GM23338 (cell line): ENCODE results near the gene POPDC3. TPM values are rescaled to one million over a fixed set of nuclear protein-coding genes. Genes with fewer than 3 reads are reported as not detected.

Experiments
- ATAC-seq: fragments of 200-7000 bp; cut with Tn5 transposase; 3 replicates; pipeline ENCODE4 v1.9.1; 2020
- DNase-seq: peaks from one replicate; pipeline ENCODE4 v3.0.0-alpha.2; 2015; ENCODE audit warnings: low spot score
- H2AFZ ChIP-seq: fragments of 200-600 bp; sonication (generic); 2 replicates; pipeline ENCODE4 v1.8.0; 2016; ENCODE audit warnings: antibody characterized with exemption, mild to moderate bottlenecking, moderate library complexity
- H3F3A ChIP-seq: fragments of 200-600 bp; sonication (generic); replicated peaks from 2 replicates; pipeline ENCODE4 v1.8.0; 2017; ENCODE audit warnings: antibody characterized with exemption, mixed run types, low read depth
- H3K27ac ChIP-seq: fragments of 200-600 bp; sonication (generic); 2 replicates; pipeline ENCODE4 v1.6.1; 2016; ENCODE audit warnings: low read depth
- H3K27me3 ChIP-seq: fragments of 200-600 bp; sonication (generic); 2 replicates; pipeline ENCODE4 v1.8.0; 2016; ENCODE audit warnings: mild to moderate bottlenecking, mixed run types, moderate library complexity; ENCODE audit not compliant: insufficient read depth
- H3K36me3 ChIP-seq: fragments of 200-600 bp; sonication (generic); 2 replicates; pipeline ENCODE4 v1.8.0; 2016; ENCODE audit warnings: mild to moderate bottlenecking; ENCODE audit not compliant: insufficient read depth
- H3K4me1 ChIP-seq: fragments of 200-600 bp; sonication (generic); 2 replicates; pipeline ENCODE4 v1.8.0; 2016; ENCODE audit warnings: mild to moderate bottlenecking, moderate library complexity; ENCODE audit not compliant: insufficient read depth
- H3K4me2 ChIP-seq: fragments of 200-600 bp; sonication (generic); 2 replicates; pipeline ENCODE4 v1.7.1; 2017; ENCODE audit warnings: mixed run types
- H3K4me3 ChIP-seq: fragments of 200-600 bp; sonication (generic); 2 replicates; pipeline ENCODE4 v1.6.1; 2016; ENCODE audit warnings: mixed run types
- H3K79me2 ChIP-seq: fragments of 200-600 bp; sonication (generic); replicated peaks from 2 replicates; pipeline ENCODE4 v1.8.0; 2017; ENCODE audit warnings: mild to moderate bottlenecking; ENCODE audit not compliant: insufficient read depth
- H3K9me2 ChIP-seq: fragments of 200-600 bp; sonication (generic); 2 replicates; pipeline ENCODE4 v1.8.0; 2017; ENCODE audit not compliant: insufficient read depth
- H4K20me1 ChIP-seq: fragments of 200-600 bp; sonication (generic); replicated peaks from 2 replicates; pipeline ENCODE4 v1.8.0; 2017; ENCODE audit warnings: mild to moderate bottlenecking; ENCODE audit not compliant: insufficient read depth
- H3K27ac Mint-ChIP-seq: 2 replicates; pipeline ENCODE4 v1.8.0; 2020; ENCODE audit warnings: inconsistent platforms, mild to moderate bottlenecking, moderate library complexity, mixed read lengths
- H3K27me3 Mint-ChIP-seq: 3 replicates; pipeline ENCODE4 v1.8.0; 2022; ENCODE audit warnings: low read depth, mild to moderate bottlenecking, moderate library complexity, mixed read lengths, inconsistent platforms; ENCODE audit not compliant: insufficient read depth, poor library complexity
- H3K36me3 Mint-ChIP-seq: 3 replicates; pipeline ENCODE4 v1.8.0; 2021; ENCODE audit warnings: low read depth, mild to moderate bottlenecking, inconsistent platforms, moderate library complexity, mixed read lengths
- H3K4me1 Mint-ChIP-seq: 3 replicates; pipeline ENCODE4 v1.8.0; 2020; ENCODE audit warnings: mild to moderate bottlenecking, inconsistent platforms, mixed read lengths
- H3K4me3 Mint-ChIP-seq: 3 replicates; pipeline ENCODE4 v1.8.0; 2021; ENCODE audit warnings: moderate library complexity, mild to moderate bottlenecking, inconsistent platforms, mixed read lengths
- H3K9me3 Mint-ChIP-seq: 3 replicates; pipeline ENCODE4 v1.8.0; 2020; ENCODE audit warnings: moderate library complexity, mild to moderate bottlenecking, inconsistent platforms, mixed read lengths
- CREB1 ChIP-seq: fragments of 250-450 bp; sonication (Bioruptor Pico); IDR thresholded peaks from 2 replicates; pipeline ENCODE4 v1.5.0; 2020; ENCODE audit warnings: low read depth, mild to moderate bottlenecking, moderate library complexity
- EZH2 ChIP-seq: fragments of 200-600 bp; sonication (generic); IDR thresholded peaks from one replicate; pipeline ENCODE4 v1.8.0; 2017; ENCODE audit warnings: antibody characterized with exemption, mild to moderate bottlenecking, low read depth; ENCODE audit not compliant: unreplicated experiment
- EZH2phosphoT487 ChIP-seq: fragments of 200-600 bp; sonication (generic); IDR thresholded peaks from one replicate; pipeline ENCODE4 v1.8.1; 2018; ENCODE audit warnings: antibody characterized with exemption; ENCODE audit not compliant: unreplicated experiment
- JUNB ChIP-seq: IDR thresholded peaks from one replicate; pipeline ENCODE4 v1.6.1; 2016; ENCODE audit warnings: antibody characterized with exemption; ENCODE audit not compliant: unreplicated experiment
- NANOG ChIP-seq: IDR thresholded peaks from 2 replicates; pipeline ENCODE4 v1.6.1; 2016; ENCODE audit warnings: antibody characterized with exemption, borderline replicate concordance
- POLR2AphosphoS5 ChIP-seq: IDR thresholded peaks from 2 replicates; pipeline ENCODE4 v1.6.1; 2016; ENCODE audit warnings: antibody characterized with exemption, low read depth
- REST ChIP-seq: IDR thresholded peaks from one replicate; pipeline ENCODE4 v1.6.1; 2018; ENCODE audit warnings: antibody characterized with exemption; ENCODE audit not compliant: unreplicated experiment
- STAT1 ChIP-seq: IDR thresholded peaks from one replicate; pipeline ENCODE4 v1.6.1; 2016; ENCODE audit warnings: antibody characterized with exemption; ENCODE audit not compliant: unreplicated experiment
- ZNF331 ChIP-seq: fragments of 250-450 bp; sonication (Bioruptor Pico); IDR thresholded peaks from 2 replicates; pipeline ENCODE4 v1.5.0; 2020; ENCODE audit warnings: low read depth, mild to moderate bottlenecking, moderate library complexity
- polyA plus RNA-seq: library from polyadenylated mRNA; unstranded; fragments of >200 nt; fragmentation: Nextera tagmentation; extraction: Ambion mirVana; gene quantifications from 2 replicates; pipeline ENCODE4 v1.2.1, GENCODE V29; 2016
- total RNA-seq: library from RNA; depleted of rRNA; stranded (reverse); fragments of >200 nt; shearing (Covaris generic); gene quantifications from 2 replicates; pipeline ENCODE4 v1.2.3, GENCODE V29; 2014
- TF ChIP-seq, protein P1 (sequence below): IDR thresholded peaks from 2 replicates; pipeline ENCODE4 v1.6.1; 2016; ENCODE audit warnings: antibody characterized with exemption
- TF ChIP-seq, protein P2 (sequence below), 2 experiments: fragments of 200-600 bp in 1 of 2; sonication (generic) in 1 of 2; conservative IDR thresholded peaks; 2 replicates each; pipeline versions ENCODE4 v1.5.1 to v1.6.1; 2016 to 2017; ENCODE audit warnings: antibody characterized with exemption in 2 of 2, low read depth in 2 of 2, mild to moderate bottlenecking in 2 of 2, moderate library complexity in 1 of 2

Gene POPDC3
- total and polyA plus RNA-seq, 2 experiments from 2014 or later, result 5.1 to 5.7 TPM

- TF ChIP-seq, protein P1, sequence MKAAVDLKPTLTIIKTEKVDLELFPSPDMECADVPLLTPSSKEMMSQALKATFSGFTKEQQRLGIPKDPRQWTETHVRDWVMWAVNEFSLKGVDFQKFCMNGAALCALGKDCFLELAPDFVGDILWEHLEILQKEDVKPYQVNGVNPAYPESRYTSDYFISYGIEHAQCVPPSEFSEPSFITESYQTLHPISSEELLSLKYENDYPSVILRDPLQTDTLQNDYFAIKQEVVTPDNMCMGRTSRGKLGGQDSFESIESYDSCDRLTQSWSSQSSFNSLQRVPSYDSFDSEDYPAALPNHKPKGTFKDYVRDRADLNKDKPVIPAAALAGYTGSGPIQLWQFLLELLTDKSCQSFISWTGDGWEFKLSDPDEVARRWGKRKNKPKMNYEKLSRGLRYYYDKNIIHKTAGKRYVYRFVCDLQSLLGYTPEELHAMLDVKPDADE, result no peak
- TF ChIP-seq NANOG (no peak), EZH2phosphoT487 (no peak), JUNB (no peak), CREB1 (CRISPR knock-in tag) (no peak)
- TF ChIP-seq, protein P2, sequence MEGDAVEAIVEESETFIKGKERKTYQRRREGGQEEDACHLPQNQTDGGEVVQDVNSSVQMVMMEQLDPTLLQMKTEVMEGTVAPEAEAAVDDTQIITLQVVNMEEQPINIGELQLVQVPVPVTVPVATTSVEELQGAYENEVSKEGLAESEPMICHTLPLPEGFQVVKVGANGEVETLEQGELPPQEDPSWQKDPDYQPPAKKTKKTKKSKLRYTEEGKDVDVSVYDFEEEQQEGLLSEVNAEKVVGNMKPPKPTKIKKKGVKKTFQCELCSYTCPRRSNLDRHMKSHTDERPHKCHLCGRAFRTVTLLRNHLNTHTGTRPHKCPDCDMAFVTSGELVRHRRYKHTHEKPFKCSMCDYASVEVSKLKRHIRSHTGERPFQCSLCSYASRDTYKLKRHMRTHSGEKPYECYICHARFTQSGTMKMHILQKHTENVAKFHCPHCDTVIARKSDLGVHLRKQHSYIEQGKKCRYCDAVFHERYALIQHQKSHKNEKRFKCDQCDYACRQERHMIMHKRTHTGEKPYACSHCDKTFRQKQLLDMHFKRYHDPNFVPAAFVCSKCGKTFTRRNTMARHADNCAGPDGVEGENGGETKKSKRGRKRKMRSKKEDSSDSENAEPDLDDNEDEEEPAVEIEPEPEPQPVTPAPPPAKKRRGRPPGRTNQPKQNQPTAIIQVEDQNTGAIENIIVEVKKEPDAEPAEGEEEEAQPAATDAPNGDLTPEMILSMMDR (conservative IDR thresholded peaks at IDR 0.05; ENCODE audit: low read depth in 2 of 2), result no peak
These were observed 41.7 kb downstream of the POPDC3 start (continued) for GRCh38 chr6:105138141-105138540.

- no peaks in the 10 kb centered on the region for H3K9me3 Mint-ChIP-seq
- H3K4me3 ChIP-seq, result peak overlapping the region; percentile 84
- H3K79me2 ChIP-seq, result no peaks in the 10 kb centered on the region
- H3K4me1 ChIP-seq, result peaks cover 3% of the 10 kb centered on the region; the same call in 1 of the 2 replicates
- no peak overlapping the region for H3K27ac ChIP-seq
- H3F3A ChIP-seq, result no peaks in the 10 kb centered on the region
- peak overlapping the region; percentile 83 for H3K4me3 Mint-ChIP-seq
- H2AFZ ChIP-seq, result peak overlapping the region; percentile 100
- peak overlapping the region; percentile 90 for H3K4me2 ChIP-seq
- peaks cover 31% of the 10 kb centered on the region for H3K27me3 Mint-ChIP-seq
- no peaks in the 10 kb centered on the region for H3K36me3 Mint-ChIP-seq
- H4K20me1 ChIP-seq, result 0 out of 2 replicates have a peak, but pooled peaks cover 2% of the 10 kb centered on the region
- peaks cover 58% of the 10 kb centered on the region for H3K27me3 ChIP-seq
- no peak overlapping the region for H3K27ac Mint-ChIP-seq
- peaks cover 2% of the 10 kb centered on the region; the same call in 2 of the 3 replicates for H3K4me1 Mint-ChIP-seq
- no peaks in the 10 kb centered on the region for H3K36me3 ChIP-seq
- TF ChIP-seq STAT1, result no peak
- TF ChIP-seq ZNF331 (CRISPR knock-in tag), result no peak
- TF ChIP-seq EZH2, result peak; percentile 74
- DNase-seq (peak; percentile 24), ATAC-seq (no peak)
- no peaks in the 10 kb centered on the region for H3K9me2 ChIP-seq
These were observed 42.4 kb downstream of the POPDC3 start for GRCh38 chr6:105137388-105137787.

- no peak overlapping the region for H3K27ac ChIP-seq
- peak; percentile 82 for ATAC-seq
- peak overlapping the region; percentile 84 for H3K4me3 ChIP-seq
- Mint-ChIP-seq H3K4me1 (peaks cover 2% of the 10 kb centered on the region; the same call in 2 of the 3 replicates), H3K27me3 (peaks cover 33% of the 10 kb centered on the region), H3K27ac (no peak overlapping the region), H3K36me3 (no peaks in the 10 kb centered on the region), H3K4me3 (peak overlapping the region; percentile 83), H3K9me3 (no peaks in the 10 kb centered on the region)
- peak overlapping the region; percentile 90 for H3K4me2 ChIP-seq
- no peak for TF ChIP-seq ZNF331 (CRISPR knock-in tag)
- no peak for TF ChIP-seq EZH2phosphoT487
- no peak for TF ChIP-seq REST
- TF ChIP-seq NANOG, result no peak
- TF ChIP-seq, protein P2 (conservative IDR thresholded peaks at IDR 0.05; ENCODE audit: low read depth in 2 of 2), result no peak
- peak; percentile 18 for TF ChIP-seq EZH2
- no peak for TF ChIP-seq STAT1
- peak; percentile 53 for TF ChIP-seq POLR2AphosphoS5
- peak overlapping the region; percentile 100 for H2AFZ ChIP-seq
- no peaks in the 10 kb centered on the region for H3K9me2 ChIP-seq
- peaks cover 58% of the 10 kb centered on the region for H3K27me3 ChIP-seq
- no peaks in the 10 kb centered on the region for H3K36me3 ChIP-seq
- no peaks in the 10 kb centered on the region for H3K79me2 ChIP-seq
- peak; percentile 81 for DNase-seq
- no peaks in the 10 kb centered on the region for H3F3A ChIP-seq
- peaks cover 3% of the 10 kb centered on the region; the same call in 1 of the 2 replicates for H3K4me1 ChIP-seq
- 0 out of 2 replicates have a peak, but pooled peaks cover 2% of the 10 kb centered on the region for H4K20me1 ChIP-seq
These were observed 43.1 kb downstream of the POPDC3 start for GRCh38 chr6:105136431-105137350.
